ENCODE measurements around the gene RHD. TPM values are rescaled to one million over a fixed set of nuclear protein-coding genes. Genes with fewer than 3 reads are reported as not detected.
"Not testable (repeated sequence)": the region's sequence is repeated elsewhere in the genome, so short reads cannot be mapped to it uniquely, and the experiment has no call there.

The RHD gene
- total RNA-seq, result under 1 TPM in 3 of 6 experiments, not detected in 3; 0.22 to 0.58 (median 0.51) TPM
- long read RNA-seq, partial matches to known transcripts, result 0 of 4 reads
- long read RNA-seq, other reads (novel, unspliced or antisense), result 4 of 4 reads

GRCh38 chr1:25272238-25272637 lies at the start of gene RHD:
RHD (plus strand) TSS chr1:25272509; CDS start chr1:25272548, 39 bp downstream.
- H3K4me1 ChIP-seq; H3K36me3 ChIP-seq; DNase-seq; H3K9me3 ChIP-seq; H3K4me3 ChIP-seq; H3K27ac ChIP-seq; intact Hi-C loops (cut with DNase I); ATAC-seq; H3K27me3 ChIP-seq: not testable (repeated sequence)
- WGBS (ENCODE audit: insufficient coverage, low coverage, low lambda C conversion rate, missing lambda C conversion rate), result no CpG with 5 or more reads among the region's 8 CpGs

- Histone ChIP-seq H3K27me3 (no peaks in the 10 kb centered on the region), H3K4me3 (no peak overlapping the region), H3K9me3 (no peaks in the 10 kb centered on the region), H3K27ac (no peak overlapping the region), H3K36me3 (peaks cover 5 to 71% (median 32%) of the 10 kb centered on the region in 4 donors), H3K4me1 (no peaks in the 10 kb centered on the region)
- intact Hi-C loops (cut with DNase I), result no loop called here
- no peak for TF ChIP-seq CTCF (IDR thresholded peaks at IDR 0.05)
- no peak for TF ChIP-seq POLR2A (IDR thresholded peaks at IDR 0.05)
- no peak for DNase-seq
- WGBS (ENCODE audit: insufficient coverage, low coverage, low lambda C conversion rate, missing lambda C conversion rate), result 97% methylated on average over 4 of the region's 4 CpGs
- no peak for ATAC-seq
These were observed 49.7 kb upstream of the RHD start for GRCh38 chr1:25222606-25223005.

GRCh38 chr1:25223471-25223870 lies 48.8 kb upstream of the RHD start:
- no peaks in the 10 kb centered on the region for H3K4me1 ChIP-seq
- WGBS (ENCODE audit: insufficient coverage, low coverage, low lambda C conversion rate, missing lambda C conversion rate), result 88% methylated on average over 2 of the region's 3 CpGs
- ATAC-seq (no peak), DNase-seq (no peak)
- no peak overlapping the region for H3K27ac ChIP-seq
- H3K36me3 ChIP-seq, result peaks cover 6 to 80% (median 39%) of the 10 kb centered on the region in 4 donors
- intact Hi-C loops (cut with DNase I), result no loop called here
- no peak for TF ChIP-seq POLR2A (IDR thresholded peaks at IDR 0.05)
- no peak for TF ChIP-seq CTCF (IDR thresholded peaks at IDR 0.05)
- no peaks in the 10 kb centered on the region for H3K27me3 ChIP-seq
- no peaks in the 10 kb centered on the region for H3K9me3 ChIP-seq
- no peak overlapping the region for H3K4me3 ChIP-seq

- H3K27ac ChIP-seq, result peak within 1 kb of the TSS; percentile 86 to 91 (median 86)
- H3K36me3 ChIP-seq, result peaks cover 2 to 36% (median 13%) of the 10 kb centered on the region in 4 donors
- peak within 1 kb of the TSS; percentile 73 to 96 (median 95) for H3K4me3 ChIP-seq
- H3K9me3 ChIP-seq, result no peaks in the 10 kb centered on the region
- intact Hi-C loops (cut with DNase I), result no loop called here
- ATAC-seq (peak; percentile 92 to 94 (median 93)), DNase-seq (peak; percentile 85 to 88 (median 86))
- 0% methylated on average over 29 of the region's 54 CpGs for WGBS (ENCODE audit: insufficient coverage, low coverage, low lambda C conversion rate, missing lambda C conversion rate)
- TF ChIP-seq CTCF (IDR thresholded peaks at IDR 0.05), result no peak
- peak; percentile 69 for TF ChIP-seq POLR2A (IDR thresholded peaks at IDR 0.05)
- H3K4me1 ChIP-seq, result peaks cover 0 to 10% (median 0%) of the 10 kb centered on the region in 4 donors
- H3K27me3 ChIP-seq, result no peaks in the 10 kb centered on the region
These were observed 40.1 kb upstream of the RHD start, which contains the start of gene SYF2 for GRCh38 chr1:25232027-25232865. SYF2 (minus strand) TSS chr1:25232502; CDS start chr1:25232467, 35 bp downstream.

All from right lobe of liver (tissue), 6 donors.